Measurements from ENCODE around the gene MACROH2A2. TPM values are rescaled to one million over a fixed set of nuclear protein-coding genes. Genes with fewer than 3 reads are reported as not detected.
"Not testable (repeated sequence)": the region's sequence is repeated elsewhere in the genome, so short reads cannot be mapped to it uniquely, and the experiment has no call there.

MACROH2A2 gene
- total RNA-seq, 1 experiment from 2014 or later: 0.32 TPM

DNA sequence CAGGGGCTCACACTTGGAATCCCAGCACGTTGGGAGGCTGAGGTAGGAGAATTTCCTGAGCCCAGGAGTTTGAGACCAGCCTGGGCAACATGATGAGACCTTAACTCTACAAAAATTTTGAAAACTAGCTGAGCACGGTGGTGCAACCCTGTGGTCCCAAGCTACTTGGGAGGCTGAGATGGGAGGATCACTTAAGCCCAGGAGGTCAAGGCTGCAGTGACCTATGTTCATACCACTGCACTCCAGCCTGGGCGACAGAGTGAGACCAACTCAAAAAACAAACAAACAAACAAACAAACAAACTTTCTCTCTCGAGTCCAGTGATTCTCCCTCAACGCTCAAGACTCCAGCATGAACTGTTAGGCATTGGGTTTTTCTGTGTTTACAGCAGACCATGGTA lies 95.9 kb downstream of the MACROH2A2 start:
- DNase-seq (ENCODE audit: low read depth): no peak

DNA sequence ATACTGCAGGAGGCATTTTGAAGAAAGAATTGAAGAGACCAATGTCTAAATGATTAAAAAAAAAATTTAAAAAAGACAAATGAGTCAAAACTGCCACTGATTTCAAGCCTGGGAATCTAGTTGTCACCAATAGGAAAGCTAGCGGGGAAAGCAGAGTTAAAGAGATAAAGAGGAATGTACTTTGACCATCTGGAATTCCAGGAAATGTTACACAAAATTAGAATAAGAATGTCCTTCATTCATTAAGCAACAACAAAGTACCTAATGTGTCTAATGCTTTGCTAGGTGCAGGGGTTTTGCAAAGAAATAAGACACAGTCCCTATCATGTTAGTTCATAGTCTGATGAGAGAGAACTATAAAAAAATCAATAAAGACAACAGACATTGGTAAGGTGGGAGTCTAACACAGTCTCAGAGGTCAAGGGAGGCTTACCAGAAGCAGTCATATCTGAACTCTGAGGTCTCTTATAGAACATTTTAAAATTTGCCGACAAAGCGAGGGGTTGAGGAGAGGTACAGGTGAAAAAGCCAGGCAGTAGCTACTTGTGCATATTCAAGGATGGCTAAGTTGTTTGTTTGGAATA lies 102.7 kb downstream of the MACROH2A2 start:
- DNase-seq (ENCODE audit: low read depth): no peak

DNA sequence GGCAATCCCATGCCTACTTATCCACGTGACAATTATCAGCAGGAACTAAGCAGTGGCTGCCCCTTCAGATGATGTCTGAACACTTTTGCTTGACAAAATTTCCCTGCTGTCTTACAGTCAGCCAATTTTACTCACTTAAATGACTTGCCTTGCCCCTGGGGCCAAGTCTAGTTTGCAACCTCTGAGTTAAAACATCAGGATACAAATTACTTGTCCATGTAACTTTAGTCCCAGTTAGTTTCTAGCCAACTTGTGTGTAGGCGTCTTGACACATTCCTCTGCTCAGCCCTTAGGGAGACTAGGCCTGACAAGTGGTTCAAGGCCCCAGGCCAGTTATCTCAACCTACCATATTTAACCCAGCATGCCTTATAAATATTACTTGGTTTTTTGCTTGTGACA lies 105.5 kb downstream of the MACROH2A2 start:
- DNase-seq (ENCODE audit: low read depth): no peak

DNA sequence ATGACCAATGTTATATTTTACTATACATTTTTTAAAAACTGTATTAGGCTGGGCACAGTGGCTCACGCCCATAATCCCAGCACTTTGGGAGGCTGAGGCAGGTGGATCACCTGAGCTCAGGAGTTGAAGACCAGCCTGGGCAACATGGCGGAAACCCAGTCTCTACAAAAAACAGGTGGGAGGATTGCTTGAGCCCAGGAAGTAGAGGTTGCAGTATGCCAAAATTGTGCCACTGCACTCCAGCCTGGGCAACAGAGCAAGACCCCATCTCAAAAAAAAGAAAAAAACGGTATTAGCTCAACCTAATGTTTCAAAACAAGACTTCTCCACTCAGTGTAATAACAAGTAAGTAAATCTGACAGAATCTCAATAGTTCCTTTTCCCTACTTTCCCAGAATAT lies 106.7 kb downstream of the MACROH2A2 start:
- DNase-seq (ENCODE audit: low read depth): not testable (repeated sequence)

DNA sequence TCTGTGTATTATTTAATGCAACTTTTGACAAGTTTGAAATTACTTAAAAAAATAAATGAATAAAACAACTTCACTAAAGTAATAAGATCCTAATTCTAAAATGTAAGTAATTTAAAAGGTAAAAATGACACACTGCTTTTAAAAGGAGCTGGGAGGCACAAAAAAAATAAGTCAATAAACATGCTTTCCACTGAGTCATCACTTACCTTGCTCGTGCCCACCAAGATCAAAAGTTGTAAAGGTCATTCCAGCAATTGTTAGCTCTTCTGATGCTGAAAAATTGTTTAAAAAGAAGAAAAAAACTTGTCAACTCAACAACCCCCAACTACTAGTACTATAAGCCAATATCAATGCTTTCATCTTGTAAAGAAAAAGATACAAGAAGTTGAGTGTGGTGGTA lies 108.2 kb downstream of the MACROH2A2 start:
- DNase-seq (ENCODE audit: low read depth): no peak

Other genes starting within 250 kb of the MACROH2A2 start
- gene AIFM2, start 80.0 kb downstream of the MACROH2A2 start, total RNA-seq (2014; rRNA removed; shearing (Covaris generic)): 4.4 and 10.0 TPM in 2 replicates
- 6.3 and 8.3 TPM in 2 replicates for gene TYSND1, start 93.9 kb downstream of the MACROH2A2 start, total RNA-seq (2014; rRNA removed; shearing (Covaris generic))
- 83.6 and 101 TPM in 2 replicates for gene SAR1A, start 117.7 kb downstream of the MACROH2A2 start, total RNA-seq (2014; rRNA removed; shearing (Covaris generic))
- 274 and 289 TPM in 2 replicates for gene PPA1, start 180.6 kb downstream of the MACROH2A2 start, total RNA-seq (2014; rRNA removed; shearing (Covaris generic))
- not detected in 2 replicates for gene NPFFR1, start 231.2 kb downstream of the MACROH2A2 start, total RNA-seq (2014; rRNA removed; shearing (Covaris generic))

All from HT1080 (cell line).